WTC11 (cell line): ENCODE results near the gene DLX2.

Source experiments
- CREM ChIP-seq: sonication (generic); formaldehyde crosslinking; IDR thresholded peaks from 2 replicates; pipeline ENCODE4 v1.8.1; 2022; ENCODE audit warnings: mild to moderate bottlenecking, missing genetic modification reagents, moderate library complexity
- CTCF ChIP-seq: fragments of 200-600 bp; IDR thresholded peaks from 2 replicates; pipeline ENCODE4 v1.8.0; 2022; ENCODE audit warnings: antibody characterized with exemption
- ETV6 ChIP-seq: sonication (generic); formaldehyde crosslinking; IDR thresholded peaks from 2 replicates; pipeline ENCODE4 v1.8.1; 2022; ENCODE audit warnings: mild to moderate bottlenecking, missing genetic modification reagents
- MYBL2 ChIP-seq: sonication (generic); formaldehyde crosslinking; IDR thresholded peaks from 2 replicates; pipeline ENCODE4 v1.8.1; 2023; ENCODE audit warnings: mild to moderate bottlenecking, moderate library complexity, missing genetic modification reagents
- NR3C1 ChIP-seq: sonication (generic); formaldehyde crosslinking; conservative IDR thresholded peaks from 2 replicates; pipeline ENCODE4 v1.8.1; 2023; ENCODE audit warnings: low read depth, mild to moderate bottlenecking, missing genetic modification reagents
- ZBTB21 ChIP-seq: sonication (generic); formaldehyde crosslinking; IDR thresholded peaks from 2 replicates; pipeline ENCODE4 v1.8.1; 2023; ENCODE audit warnings: mild to moderate bottlenecking, missing genetic modification reagents, borderline replicate concordance
- TF ChIP-seq, protein P1 (sequence below): sonication (generic); formaldehyde crosslinking; conservative IDR thresholded peaks from 2 replicates; pipeline ENCODE4 v1.8.1; 2022; ENCODE audit warnings: mild to moderate bottlenecking, missing genetic modification reagents

DNA sequence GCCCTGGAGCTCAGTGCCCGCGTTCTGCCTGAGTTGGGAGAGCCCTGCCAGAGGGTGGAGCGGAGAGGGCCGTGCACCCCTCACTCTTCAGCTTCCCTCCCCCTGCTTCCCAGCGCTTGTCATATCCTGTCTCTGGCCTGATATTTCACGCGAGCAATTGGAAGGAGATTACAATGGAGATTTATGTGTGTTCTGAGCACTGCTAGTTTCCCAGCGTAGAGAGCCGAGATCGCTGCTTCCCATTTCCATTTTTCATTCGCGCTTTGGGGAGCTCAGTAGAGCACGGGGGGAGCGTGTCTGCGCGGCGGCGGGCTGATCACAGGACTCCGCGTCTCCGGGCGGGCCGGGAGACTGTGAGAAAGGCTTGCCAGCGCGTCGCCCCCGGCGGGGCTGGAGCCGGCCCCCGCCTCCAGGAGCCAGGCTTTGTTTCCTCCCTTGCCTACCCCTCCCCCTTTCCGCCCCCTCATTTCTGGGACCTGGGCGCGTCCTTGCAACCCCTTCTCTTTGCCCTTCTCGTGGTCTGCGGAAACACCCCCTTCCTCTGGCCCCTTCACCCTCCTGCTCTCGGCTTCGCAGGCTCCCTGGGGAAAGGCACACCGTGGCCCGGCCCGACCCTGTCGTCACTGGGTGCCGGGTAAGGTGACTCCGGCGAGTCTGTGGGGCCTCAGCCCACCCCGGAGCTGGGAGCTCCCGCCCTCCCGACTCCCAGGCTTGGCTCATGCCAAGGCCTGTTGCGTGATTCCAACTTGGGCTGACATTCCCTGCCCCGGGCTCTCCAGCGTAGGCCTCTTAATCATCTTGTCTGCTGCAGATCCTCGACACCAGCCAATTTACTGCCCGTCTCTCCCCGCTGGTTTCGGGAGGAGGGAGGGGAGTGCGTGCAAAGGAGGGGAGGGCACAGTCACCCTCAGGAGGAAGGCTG is 5.8 kb downstream of the DLX2 start:
- TF ChIP-seq CREM (CRISPR knock-in tag) (no peak), CTCF (no peak), MYBL2 (no peak), ZBTB21 (CRISPR knock-in tag) (no peak), ETV6 (CRISPR knock-in tag) (no peak), NR3C1 (CRISPR knock-in tag) (no peak)
- TF ChIP-seq, protein P1, sequence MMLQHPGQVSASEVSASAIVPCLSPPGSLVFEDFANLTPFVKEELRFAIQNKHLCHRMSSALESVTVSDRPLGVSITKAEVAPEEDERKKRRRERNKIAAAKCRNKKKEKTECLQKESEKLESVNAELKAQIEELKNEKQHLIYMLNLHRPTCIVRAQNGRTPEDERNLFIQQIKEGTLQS, result no peak
